Hematopoietic multipotent progenitor cell treated with erythropoietin and hydrocortisone succinate and interleukin-3 and kit ligand, for 15 days (in vitro differentiated cells): ENCODE measurements around the gene ORM2.

Experiments used
- DNase-seq: peaks from one replicate; pipeline ENCODE4 v3.0.0-alpha.2; 2015; ENCODE audit warnings: low spot score

The ORM2 gene

DNA sequence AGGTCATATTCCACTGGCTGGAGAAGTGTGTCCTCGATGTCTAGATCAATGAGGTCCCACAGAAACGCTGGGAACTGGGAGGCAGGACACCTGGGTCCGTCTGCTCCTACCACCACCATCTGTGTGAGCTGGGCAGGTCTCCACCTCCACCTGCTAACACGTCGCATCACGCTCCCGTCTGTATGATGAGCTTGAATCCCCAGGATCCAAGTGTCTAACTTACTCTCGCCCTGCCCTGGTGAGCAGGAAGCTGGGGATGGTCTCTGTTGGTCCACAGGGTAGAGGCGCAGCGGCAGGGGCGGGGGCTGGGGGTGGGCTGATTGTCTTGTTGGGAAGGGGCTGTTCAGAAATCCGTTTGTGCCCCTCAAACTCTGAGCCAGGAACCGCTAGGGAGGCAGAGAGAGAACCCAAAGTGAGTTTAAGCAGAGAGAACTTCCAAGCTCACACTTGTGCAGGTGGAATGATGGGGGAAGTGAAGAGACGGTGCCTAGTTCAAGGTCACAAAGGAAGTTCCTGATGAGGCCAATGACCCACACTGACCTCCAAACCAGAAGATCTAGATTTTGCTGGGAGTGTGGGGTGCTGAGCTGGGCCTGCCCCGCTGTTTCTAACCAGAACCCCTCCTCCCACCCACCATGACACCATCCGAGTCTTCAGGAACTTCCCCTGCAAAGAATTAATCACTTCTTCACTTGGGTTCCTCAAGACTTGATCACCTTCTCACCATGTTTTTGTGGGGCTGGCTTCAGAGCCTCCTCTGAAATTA is 21.1 kb downstream of the ORM2 start:
- no peak for DNase-seq

- DNase-seq = no peak
Observed at GRCh38 chr9:114351932-114352331, 22.3 kb downstream of the ORM2 start.

GRCh38 chr9:114355821-114356220 is 26.2 kb downstream of the ORM2 start:
- DNase-seq = no peak

DNA sequence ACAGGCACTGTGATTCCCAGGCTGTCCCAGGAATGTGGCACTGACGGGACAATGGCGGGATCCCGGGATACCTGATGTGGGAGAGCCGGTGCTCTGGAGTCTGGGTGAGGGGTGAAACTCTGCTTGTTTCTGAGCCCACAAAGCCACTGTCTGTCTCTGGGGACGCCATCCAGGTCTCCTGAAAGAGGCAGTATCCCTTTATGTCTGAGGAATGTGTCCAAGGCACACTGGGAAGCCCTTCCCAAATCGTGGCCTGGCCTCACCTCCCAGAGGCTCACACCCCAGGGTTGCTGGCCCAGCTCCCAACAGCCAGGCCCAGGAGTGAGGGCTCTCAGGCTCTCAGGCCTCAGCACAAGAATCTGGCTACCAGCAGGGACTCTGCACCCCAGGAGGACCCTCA is 27.1 kb downstream of the ORM2 start:
- DNase-seq = no peak

DNA sequence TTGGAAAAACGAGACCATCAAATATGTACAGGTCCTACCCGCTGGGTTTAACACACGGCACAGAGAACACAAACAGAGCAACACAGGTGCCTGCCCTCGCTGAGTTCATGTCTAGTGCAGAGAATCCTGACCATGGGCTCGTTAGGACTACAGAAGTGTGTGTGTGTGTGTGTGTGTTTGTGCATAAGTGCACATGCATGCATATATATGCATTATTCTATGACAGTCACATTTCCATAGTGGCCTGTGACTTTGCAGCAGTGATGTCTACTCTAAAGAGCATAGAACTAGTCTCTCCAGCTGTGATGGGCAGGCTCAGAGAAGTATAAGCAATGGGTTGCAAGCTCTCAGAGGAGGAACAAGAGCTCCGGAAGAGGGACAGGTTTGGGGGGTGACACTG is 27.7 kb downstream of the ORM2 start:
- no peak for DNase-seq

DNA sequence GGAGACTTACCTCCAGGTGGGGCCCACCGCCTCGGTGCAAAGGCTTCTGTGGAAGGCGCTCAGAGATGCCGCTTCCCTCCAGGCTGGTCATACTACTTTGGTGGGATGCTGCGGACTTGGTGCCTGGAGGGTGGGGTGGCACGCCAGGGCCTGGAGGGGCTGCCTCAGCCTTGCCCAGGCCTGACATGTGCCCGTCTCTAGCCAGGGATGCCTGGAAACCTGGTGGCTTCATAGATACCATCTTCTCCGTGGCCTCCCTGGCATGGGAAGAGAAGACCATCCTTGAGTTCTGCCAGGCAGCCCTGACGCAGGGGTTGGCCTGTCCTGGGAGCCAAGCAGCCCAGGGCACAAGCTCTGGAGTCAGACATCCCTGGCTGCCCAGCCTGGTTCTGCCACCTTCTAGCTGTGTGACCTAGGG is 28.3 kb downstream of the ORM2 start:
- no peak for DNase-seq

- no peak for DNase-seq
Observed at GRCh38 chr9:114359801-114360200, 30.1 kb downstream of the ORM2 start.

DNA sequence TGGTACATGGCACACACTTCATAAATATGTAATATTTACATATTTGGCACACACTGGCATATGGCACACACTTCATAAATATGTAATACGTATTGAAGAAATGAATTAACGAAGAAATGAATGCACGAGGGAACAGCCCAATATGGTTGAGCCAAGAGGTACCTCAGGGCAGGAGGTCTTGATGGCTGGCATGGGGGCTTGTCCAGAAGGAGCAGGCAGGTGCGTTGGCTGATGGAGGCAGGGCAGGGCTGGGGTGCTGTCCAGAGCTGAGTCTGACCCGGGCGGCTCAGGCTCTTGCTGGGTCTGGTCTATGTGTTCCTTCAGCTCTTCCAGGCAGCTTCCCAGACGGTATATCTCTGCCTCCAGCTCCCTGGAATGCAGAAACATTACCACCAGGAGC is 31.9 kb downstream of the ORM2 start:
- no peak for DNase-seq

- no peak for DNase-seq
Observed at GRCh38 chr9:114362394-114362793, 32.7 kb downstream of the ORM2 start.

DNA sequence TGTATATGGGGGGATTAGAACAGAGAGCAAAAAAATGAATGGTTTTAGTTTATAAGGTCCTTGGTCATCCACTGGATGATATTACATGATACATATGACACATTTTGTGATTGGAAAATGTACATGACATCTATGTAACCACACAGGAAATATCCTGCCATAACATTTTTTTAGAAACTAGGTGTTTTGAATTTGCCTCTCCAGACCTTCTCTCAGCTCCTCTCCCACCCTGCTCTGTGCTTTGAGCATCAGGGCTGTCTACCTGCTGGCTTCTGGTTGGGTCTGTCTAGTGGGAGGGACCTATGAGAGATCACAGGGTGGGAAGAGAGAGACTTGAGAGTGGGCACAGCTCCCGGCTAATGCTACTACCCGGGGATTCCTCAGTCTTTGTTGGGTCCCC is 33.8 kb downstream of the ORM2 start:
- DNase-seq = no peak

- no peak for DNase-seq
Observed at GRCh38 chr9:114364134-114365041, 34.7 kb downstream of the ORM2 start.

- no peak for DNase-seq
Observed at GRCh38 chr9:114365194-114365593, 35.5 kb downstream of the ORM2 start.

GRCh38 chr9:114366334-114367128 is 36.9 kb downstream of the ORM2 start:
- no peak for DNase-seq

- DNase-seq = no peak
Observed at GRCh38 chr9:114367366-114367765, 37.7 kb downstream of the ORM2 start.

DNA sequence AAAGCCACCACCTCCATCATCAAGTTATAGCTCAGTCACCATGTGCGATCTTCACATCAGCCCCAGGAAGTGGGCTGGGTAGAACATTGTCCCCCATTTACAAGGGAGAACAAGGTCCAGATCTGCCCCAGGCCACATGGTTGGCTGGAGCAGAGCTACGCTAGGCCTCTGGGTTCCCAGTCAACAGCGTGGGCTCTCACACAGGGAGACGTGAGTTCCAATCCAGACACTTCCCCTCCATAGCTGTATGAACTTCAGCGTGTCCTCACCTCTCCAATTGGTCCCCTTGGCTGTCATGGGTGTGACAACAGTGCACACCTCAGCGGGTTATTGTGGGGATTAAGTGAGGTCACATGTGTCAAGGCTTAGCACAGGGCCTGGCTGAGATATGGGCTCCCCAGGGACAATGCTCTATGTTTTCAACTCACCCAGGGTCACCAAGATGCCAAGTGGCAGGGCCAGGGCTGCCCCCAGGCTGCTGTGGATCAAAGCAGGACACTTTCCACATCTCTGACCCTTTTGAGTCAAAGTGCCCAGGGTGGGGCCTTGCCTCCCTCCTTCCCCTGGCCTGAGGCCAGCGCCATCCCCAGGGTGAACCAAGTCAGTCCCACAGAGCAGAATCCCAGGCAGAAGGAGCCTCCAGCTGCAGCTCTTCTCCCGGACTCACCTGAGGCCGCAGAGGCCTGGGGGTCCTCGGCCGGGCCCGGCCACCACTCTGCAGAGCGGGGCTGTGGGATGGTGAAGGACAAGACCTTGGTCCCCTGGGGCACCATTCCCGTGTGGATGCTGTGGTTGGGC is 38.3 kb downstream of the ORM2 start:
- DNase-seq = no peak

DNA sequence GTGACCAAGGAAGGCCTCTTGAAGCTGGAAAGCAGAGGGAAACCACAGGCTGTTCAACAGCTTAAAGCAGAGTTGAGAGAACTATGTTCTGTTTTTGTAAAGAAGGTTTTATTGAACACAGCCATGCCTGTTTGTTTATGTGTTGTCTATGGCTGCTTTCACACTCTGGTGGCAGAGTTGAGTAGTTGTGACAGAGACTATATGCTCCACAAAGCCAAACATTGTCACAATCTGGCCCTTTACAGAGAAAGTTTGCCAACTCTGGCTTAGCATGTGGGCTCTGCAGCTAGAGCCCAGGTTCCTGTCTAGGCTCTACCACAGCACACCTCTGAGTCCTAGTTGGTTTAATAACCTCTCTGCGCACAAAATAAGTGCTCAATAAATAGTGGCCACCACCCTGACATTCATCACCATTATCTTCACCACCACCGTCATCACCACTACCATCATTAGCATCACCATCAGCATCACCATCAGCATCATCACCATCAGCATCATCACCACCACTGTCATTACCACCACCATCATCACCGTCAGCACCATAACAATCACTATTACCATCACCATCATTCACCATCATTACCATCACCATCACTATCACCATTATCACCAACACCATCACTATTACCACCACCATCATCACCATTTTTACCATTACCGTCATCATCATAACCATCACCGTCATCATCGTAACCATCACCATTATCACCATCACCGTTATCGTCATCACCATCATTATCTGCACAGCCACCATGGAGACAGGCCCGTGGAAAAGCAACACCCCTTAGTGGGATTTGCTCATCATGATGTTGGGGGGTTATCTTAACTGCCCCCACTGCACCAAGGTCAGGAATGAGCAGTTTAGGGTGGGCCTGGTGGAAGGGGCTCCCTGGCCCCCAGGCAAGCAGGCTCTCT is 39.8 kb downstream of the ORM2 start:
- no peak for DNase-seq

GRCh38 chr9:114370251-114370967 is 40.7 kb downstream of the ORM2 start:
- no peak for DNase-seq

DNA sequence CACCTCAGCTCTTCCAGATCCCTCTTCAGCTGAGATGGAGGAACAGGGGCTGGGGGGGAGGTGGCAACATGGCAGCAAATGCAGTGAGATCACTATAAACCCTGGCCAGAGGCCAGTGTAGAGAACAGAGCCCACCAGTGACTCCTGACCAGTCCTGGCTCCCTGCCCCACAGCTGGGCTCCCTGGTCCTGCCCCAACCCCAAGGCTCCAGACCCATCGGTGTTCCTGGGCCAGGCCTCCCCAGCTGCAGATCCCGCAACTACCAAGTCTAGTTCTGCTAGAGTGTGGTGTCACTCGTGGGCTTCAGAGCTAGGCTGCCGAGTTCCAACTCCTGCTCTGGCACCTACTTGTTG is 41.3 kb downstream of the ORM2 start:
- no peak for DNase-seq

GRCh38 chr9:114371343-114371944 is 41.8 kb downstream of the ORM2 start:
- no peak for DNase-seq
